Posterior vena cava (tissue), 2 donors: Measurements from ENCODE around the gene PRSS36. TPM values are rescaled to one million over a fixed set of nuclear protein-coding genes. Genes with fewer than 3 reads are reported as not detected.
"Not testable (repeated sequence)": the region's sequence is repeated elsewhere in the genome, so short reads cannot be mapped to it uniquely, and the experiment has no call there.

Experiments used
- DNase-seq: peaks from one replicate; pipeline ENCODE4 v3.0.0-alpha.2; 2020; ENCODE audit warnings: low spot score
- intact Hi-C, 2 donors: fragments of 100-400 bp; cut with DNase I; formaldehyde crosslinking; loops; one replicate each; pipeline versions ENCODE4 v1.14.1 to v1.14.2; 2022 to 2023
- total RNA-seq, 2 donors: library from RNA; stranded (reverse); fragmentation: NEBNext Ultra II Directional; extraction: Animal tissue kit (Norgen Biotek cat#: 25700); gene quantifications; one replicate each; pipeline ENCODE4 v1.2.1, GENCODE V29; 2021
- donor health status: DM: yes; HTN: yes; CAD: no.
- donor health status: DM: yes; HTN: yes; CAD: no.

PRSS36 gene
- total RNA-seq, 2 donors from 2014 or later: 2.9 to 5.2 TPM

DNA sequence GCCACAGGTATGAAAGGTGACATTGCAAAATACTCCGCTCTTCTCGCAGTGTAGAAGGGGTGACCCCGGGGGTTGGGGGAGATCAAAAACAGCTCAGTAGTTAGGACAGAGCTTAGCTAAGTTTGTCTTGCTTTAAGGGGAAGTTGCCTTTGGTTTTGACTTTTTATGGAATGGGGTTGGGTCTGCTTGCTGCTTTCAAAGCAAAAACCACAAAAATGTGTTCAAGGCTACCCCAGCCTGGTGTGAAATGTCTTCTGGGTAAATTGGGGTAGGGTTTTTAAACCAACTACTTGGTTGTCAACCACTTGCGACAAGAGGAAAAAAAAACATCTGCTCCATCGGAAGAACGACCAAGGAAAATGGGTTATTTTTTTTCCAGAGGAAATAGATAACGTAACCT is 36.3 kb upstream of the PRSS36 start:
- DNase-seq: no peak
- intact Hi-C loops: loop anchor here in 1 of 2 donors (1.0 to 10.0 kb wide), 2 partner anchors 15 to 259 kb away; partner anchors contain the start of gene ZNF843

DNA sequence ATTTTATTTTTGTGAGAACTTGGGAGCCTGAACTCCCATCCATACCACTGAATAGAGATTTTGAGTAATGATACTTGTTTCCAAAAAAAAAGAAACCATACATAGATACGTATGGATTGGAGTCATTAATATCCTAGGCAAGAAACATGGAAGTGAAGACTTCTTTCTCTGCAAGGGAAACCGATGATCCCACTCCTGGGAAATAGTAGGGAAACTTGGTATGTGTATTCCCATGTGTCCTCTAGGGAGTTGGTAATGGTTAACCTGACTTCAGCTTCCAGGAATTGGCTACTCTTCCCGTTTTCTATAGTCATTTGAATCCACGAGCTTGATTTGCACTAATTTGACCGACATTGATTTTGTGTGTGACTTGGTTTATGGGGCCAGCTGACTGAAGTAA is 35.5 kb upstream of the PRSS36 start:
- DNase-seq: no peak
- intact Hi-C loops: loop anchor here in 1 of 2 donors (10.0 kb wide), 1 partner anchor 259 kb away; the partner anchor contains the start of gene ZNF843

DNA sequence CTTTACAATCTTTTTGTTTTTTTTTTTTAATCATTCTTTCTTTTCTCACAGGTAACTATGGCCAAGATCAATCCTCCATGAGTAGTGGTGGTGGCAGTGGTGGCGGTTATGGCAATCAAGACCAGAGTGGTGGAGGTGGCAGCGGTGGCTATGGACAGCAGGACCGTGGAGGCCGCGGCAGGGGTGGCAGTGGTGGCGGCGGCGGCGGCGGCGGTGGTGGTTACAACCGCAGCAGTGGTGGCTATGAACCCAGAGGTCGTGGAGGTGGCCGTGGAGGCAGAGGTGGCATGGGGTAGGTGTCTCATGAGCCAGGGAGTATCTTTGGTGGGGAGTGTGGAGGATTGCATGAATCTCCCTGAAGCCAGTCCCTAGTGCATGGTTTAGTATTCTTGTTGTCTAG is 35.0 kb upstream of the PRSS36 start:
- DNase-seq: peak; percentile 59
- intact Hi-C loops: loop anchor here in 1 of 2 donors (10.0 kb wide), 1 partner anchor 260 kb away; the partner anchor contains the start of gene ZNF843

DNA sequence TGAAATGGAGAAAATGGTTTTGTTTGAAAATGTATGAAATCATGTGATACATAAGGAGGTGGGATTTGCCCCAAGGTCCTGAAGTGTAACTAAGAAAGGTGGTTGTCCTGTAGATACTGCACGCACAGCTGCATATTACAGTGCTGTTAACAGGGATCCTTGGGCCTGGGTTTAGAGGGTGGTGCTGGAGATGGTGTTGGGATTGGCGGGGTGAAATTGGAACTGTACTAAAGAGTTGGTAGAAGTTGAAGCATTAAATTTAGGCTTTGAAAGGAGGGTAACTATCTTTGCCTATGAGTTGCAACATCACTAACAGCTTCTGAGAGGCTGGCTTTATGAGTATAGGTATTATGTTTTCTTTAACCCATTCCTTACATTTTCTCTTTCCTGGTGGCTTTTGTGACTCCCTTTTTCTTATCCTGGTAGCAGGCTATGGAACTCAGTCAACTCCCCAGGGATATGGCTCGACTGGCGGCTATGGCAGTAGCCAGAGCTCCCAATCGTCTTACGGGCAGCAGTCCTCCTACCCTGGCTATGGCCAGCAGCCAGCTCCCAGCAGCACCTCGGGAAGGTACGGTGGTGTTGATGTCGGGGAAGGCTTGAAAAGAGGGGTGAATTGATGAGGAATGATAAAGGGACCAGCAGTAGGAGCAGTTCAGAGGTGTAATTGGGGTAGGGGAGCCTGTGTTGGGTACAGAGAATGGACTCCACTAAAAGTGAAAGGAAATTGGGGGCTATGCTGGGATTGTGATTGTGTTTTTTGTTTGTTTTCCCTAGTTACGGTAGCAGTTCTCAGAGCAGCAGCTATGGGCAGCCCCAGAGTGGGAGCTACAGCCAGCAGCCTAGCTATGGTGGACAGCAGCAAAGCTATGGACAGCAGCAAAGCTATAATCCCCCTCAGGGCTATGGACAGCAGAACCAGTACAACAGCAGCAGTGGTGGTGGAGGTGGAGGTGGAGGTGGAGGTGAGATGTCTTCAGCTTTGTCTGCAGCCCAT is 33.9 kb upstream of the PRSS36 start:
- intact Hi-C loops: loop anchor here in 1 of 2 donors (10.0 kb wide), 1 partner anchor 261 kb away; the partner anchor contains the start of gene ZNF843
- peak; percentile 22 for DNase-seq

- intact Hi-C loops: loop anchor here in 1 of 2 donors (10.0 kb wide), 1 partner anchor 262 kb away; the partner anchor contains the start of gene ZNF843
- peak; percentile 10 for DNase-seq
These were observed 32.5 kb upstream of the PRSS36 start for GRCh38 chr16:31182391-31182790.

GRCh38 chr16:31181102-31181830 is 31.4 kb upstream of the PRSS36 start:
- peak; percentile 85 for DNase-seq
- intact Hi-C loops: loop anchor here in 1 of 2 donors (10.0 kb wide), 1 partner anchor 264 kb away; the partner anchor contains the start of gene ZNF843

GRCh38 chr16:31179747-31180459 is 30.0 kb upstream of the PRSS36 start, which contains the start of gene FUS:
TSS of gene FUS (plus strand) at chr16:31180139. CDS start at chr16:31180215, 76 bp downstream.
- DNase-seq: peak; percentile 98
- intact Hi-C loops: loop anchor here (10.0 kb wide), 2 partner anchors 265 to 515 kb away; partner anchors contain the start of gene ZNF843 (in 2 of the 2)

- intact Hi-C loops: loop anchor here (10.0 kb wide), 2 partner anchors 266 to 514 kb away; partner anchors contain the start of gene ZNF843 (in 1 of the 2)
- no peak for DNase-seq
These were observed 29.4 kb upstream of the PRSS36 start for GRCh38 chr16:31179219-31179746.

GRCh38 chr16:31177136-31177535 is 27.3 kb upstream of the PRSS36 start:
- DNase-seq: peak; percentile 41
- intact Hi-C loops: loop anchor here (10.0 kb wide), 2 partner anchors 268 to 512 kb away; partner anchors contain the start of gene ZNF843 (in 1 of the 2)

GRCh38 chr16:31170048-31170447 is 20.2 kb upstream of the PRSS36 start:
- intact Hi-C loops: loop anchor here (10.0 kb wide), 2 partner anchors 275 to 505 kb away; partner anchors contain the start of gene ZNF843 (in 1 of the 2)
- DNase-seq: peak; percentile 5

- intact Hi-C loops: no loop called here
- no peak for DNase-seq
These were observed 19.0 kb upstream of the PRSS36 start for GRCh38 chr16:31168848-31169247.

DNA sequence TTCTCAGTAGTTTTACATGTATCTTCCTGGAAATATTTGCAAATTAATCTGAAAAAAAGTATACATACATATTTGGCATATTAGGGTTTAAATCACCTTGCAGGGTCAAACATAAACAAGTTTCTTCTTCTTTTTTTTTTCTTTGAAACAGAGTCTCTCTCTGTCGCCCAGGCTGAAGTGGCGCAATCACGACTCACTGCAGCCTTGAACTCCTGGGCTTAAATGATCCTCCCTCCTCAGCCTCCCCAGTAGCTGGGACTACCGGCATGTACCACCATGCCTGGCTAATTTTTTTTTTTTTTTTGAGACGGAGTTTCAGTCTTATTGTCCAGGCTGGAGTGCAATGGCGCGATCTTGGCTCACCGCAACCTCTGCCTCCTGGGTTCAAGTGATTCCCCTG is 17.4 kb upstream of the PRSS36 start:
- intact Hi-C loops: no loop called here
- no peak for DNase-seq

GRCh38 chr16:31157136-31157535 is 7.3 kb upstream of the PRSS36 start:
- DNase-seq: peak; percentile 83
- intact Hi-C loops: no loop called here

GRCh38 chr16:31150976-31151375 is 1.1 kb upstream of the PRSS36 start:
- DNase-seq, intact Hi-C loops: not testable (repeated sequence)

DNA sequence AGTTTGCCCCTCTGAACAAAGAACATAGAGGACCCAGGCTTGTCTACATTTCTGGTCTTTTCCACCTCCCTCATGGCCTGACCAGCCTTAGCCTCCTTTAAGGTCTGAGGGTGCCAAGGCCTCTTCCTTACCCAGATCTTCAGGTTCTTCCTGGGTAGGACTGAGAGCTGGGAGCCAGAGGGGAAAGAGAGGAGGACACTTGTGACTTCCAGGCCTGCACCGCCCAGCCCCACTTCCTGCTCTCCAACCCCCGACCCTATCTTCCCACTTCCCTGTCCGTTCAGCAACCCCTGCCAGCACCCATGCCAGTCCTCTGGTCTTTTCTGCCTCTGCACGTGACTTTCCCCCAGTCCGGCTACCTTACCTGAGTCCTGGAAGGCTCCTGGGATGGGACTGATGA is 534 bp downstream of the PRSS36 start:
- DNase-seq: no peak
- intact Hi-C loops: no loop called here

DNA sequence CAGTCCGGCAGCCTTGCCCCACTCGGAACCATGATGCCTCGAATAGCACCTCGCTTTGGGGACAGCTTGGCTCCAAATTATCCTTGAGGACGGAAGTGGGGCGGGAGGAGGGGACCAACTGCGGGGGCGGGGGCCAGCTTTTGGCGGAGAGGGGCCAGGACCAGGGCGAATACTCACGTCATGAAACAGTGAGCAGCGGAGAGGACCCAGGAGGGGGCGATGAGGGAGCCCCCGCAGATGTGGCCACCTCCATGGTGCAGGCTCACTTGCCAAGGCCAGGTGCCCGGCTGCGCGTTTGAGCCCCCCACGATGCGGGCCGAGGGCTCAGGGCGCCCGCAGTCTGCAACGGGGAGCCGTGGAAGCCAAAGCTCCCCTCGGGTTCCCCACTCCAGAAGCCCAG is 970 bp downstream of the PRSS36 start:
- intact Hi-C loops: no loop called here

GRCh38 chr16:31148281-31148728 is 1.6 kb downstream of the PRSS36 start:
- intact Hi-C loops: no loop called here
- DNase-seq: no peak

More for the DNA sequence above, 970 bp downstream of the PRSS36 start:
- DNase-seq: no peak

DNA sequence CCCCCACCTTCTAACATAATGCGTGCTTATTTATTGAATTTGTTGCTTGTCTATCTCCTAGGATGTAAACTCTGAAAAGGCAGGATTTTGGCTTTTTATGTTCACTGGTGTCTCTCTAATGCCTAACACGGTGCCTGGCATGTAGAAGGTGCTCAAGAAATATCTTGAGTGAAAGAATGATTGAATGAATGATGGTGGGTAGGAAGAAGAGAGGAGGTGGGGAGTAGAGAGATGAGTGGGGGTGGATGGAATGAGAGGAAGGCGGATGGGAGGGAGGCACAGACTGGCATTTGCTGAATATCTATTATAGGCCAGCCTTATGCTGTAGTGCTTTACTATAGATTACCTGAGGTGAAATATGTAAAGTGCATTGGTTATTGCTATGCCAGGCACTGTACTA is 2.3 kb downstream of the PRSS36 start:
- intact Hi-C loops: no loop called here
- DNase-seq: no peak
